HG03066 (cell line): ENCODE results near the gene PAIP2.
"Not testable (repeated sequence)": the region's sequence is repeated elsewhere in the genome, so short reads cannot be mapped to it uniquely, and the experiment has no call there.

ENCODE experiments used
- ATAC-seq: cut with Tn5 transposase; IDR thresholded peaks from one replicate; pipeline ENCODE4 v1.9.1; 2021; ENCODE audit warnings: low read depth; ENCODE audit not compliant: unreplicated experiment

The PAIP2 gene

DNA sequence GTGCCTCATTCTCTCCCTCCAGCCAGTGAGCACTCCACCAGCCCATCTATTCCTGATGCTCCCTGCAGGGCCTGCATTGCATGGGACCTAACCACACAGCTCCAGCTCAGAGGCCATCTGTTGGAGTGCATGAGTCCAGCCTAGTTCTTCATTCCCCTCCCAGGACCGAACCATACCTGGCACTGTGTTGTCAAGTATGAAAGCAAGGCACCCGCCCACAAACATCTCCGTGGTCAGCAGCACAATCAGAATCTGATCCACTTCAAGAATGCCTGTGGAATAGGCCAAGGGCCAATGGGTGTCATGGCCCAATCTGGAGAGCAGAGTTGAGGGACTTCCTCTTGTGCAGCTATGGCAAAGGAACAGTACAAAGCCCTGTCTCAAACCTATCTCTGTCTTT is 35.6 kb downstream of the PAIP2 start:
- ATAC-seq, result no peak

DNA sequence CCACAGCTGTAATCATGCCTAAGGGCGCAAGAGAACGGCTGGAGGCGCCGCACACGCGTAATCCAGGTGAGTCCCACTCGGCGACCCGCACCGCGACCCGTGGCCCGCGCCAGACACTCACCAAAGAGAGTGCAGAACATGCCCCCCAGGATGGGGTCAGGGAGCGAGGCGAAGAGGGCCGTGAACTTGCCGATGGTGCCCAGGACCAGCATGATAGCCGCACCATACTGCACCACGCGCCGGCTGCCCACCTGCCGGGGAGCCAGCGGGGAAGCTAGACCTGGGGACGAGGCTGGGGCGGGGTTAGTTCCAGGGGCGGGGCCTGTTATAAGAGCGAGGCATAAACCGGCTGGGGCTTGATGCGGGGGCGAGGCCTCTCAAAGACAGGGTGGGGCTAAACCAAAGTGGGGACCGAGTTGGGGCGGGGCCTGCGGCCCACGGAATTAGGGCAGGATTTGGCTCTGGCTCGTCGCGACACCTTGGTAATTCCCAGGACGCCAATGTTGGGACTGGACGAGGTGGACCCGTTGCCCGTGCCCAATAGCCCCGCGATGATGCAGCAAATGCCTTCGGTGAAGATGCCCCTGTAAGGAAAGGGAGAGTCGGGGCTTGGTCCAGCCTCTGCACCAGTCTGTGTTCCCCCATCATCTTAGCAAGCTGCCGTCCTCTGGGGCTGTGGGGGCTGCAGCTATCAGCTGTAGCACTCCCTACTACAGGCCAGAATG is 36.6 kb downstream of the PAIP2 start:
- ATAC-seq, result no peak

DNA sequence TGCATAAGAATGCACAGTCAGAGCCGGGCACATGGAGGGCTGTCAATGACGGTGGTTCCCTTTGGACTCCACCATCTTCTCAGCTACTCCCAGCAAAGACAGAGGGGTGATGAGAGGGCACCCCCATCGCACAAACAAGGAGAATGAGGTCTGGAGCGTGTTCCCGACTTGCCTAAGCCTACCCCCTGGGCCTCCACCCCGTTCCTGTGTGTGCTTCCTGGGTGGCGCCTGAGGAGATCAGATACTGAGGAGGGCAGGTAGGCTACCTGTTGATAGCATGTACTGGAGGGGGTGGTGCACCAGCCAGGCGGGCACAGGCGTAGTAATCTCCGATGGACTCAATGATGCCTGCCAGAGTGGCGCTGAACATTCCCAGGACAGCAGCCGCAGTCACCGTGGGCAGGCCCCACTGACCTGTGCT is 37.3 kb downstream of the PAIP2 start:
- ATAC-seq, result no peak

DNA sequence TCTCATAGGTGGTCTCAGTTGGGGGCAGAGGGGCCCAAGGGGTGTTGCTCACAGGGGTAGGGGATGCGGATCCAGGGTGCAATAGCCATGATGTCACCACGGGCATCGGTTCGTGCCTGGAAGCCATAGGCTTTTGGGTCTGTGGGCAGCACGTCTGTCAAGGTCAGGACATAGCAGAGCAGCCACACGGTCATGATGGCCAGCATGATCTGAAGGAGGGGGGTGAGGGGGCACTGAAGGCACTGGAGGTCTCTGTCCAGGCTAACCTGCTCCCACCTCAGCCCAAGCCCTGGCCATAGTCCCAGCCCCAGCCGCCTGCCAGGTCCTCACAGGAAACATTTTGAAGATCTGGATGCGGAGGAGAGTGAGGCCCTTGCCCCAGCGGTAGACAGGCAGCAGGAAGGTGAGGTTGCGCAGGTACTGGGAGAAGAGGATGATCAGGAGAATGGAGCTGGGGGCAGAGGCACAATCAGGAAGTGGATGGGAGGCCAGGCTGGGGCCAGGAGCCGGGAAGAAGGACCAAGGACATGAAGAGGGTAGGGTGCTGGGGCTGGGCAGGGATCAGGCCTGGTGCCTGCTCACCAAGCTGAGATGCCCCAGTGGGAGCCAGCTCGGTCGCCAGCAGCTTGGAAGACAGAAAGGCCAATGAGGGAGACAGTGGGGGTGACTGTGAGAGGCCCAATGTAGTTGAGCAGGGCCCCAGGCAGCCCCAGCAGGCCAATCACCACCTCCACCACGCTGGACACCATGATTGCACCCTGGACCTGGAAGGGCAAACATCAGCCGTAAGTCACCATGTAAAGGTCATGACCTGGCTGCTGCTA is 38.2 kb downstream of the PAIP2 start:
- no peak for ATAC-seq

DNA sequence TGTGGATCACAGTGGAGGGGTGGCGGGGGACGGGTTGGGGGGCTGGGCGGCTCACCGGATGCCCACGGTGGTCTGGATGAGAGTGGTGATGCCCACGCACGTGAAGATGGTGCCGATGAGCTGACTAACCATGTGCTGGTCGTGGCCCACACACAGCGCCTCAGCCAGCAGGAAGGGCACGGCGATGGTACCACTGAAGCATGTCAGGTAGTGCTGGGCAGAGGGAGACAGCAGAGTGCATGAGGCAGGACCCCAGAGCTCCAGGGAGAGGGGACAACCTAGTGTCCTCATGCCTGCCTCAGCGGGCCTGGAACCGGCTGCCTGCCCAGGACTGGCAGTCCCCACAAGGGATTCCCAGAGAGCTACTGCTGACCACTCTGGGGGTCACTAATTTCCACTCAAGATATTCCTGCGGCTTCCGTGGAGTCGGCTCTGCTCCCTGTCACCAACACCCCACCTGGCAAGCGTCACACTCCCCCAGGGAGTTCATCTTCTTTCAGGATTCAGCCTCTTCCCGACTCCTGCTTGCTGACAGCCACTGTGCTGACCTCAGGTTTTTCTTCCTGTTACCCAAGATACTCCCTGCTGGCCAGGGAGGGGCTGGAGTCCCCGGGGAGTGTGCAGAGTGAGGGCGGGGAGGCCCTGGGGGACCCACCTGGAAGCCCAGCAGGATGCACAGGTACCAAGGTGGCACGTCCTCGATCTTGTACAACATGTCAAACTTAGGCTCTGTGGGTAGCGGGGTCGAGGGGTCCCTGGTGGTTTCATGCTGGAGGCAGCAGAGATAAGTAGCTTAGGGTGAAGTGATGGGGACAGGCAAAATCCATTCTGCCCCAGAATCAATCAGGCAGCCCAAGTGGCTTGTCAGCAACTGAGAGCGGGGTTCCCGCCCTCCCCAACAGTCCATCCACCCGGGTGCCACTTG is 40.4 kb downstream of the PAIP2 start:
- ATAC-seq, result no peak

DNA sequence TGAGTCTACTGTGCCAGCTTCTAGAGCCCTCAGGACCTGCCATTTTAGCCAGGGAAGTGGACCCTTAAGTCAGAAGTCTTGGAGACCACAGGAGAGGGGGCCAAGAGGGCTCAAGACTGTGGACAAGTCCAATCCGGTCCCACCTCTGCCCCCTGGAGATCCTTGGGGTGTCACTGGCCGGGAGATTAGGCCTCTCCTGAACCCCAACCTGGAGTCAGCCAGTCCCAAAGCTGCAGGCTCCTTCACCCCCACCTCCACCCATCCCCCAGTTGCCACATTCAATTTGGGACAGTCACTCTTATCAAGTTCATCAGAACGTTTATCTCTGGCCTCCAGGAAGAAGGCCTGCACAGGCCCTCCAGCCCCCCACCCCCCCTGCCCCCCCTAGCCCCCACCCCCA is 41.2 kb downstream of the PAIP2 start:
- ATAC-seq, result no peak

DNA sequence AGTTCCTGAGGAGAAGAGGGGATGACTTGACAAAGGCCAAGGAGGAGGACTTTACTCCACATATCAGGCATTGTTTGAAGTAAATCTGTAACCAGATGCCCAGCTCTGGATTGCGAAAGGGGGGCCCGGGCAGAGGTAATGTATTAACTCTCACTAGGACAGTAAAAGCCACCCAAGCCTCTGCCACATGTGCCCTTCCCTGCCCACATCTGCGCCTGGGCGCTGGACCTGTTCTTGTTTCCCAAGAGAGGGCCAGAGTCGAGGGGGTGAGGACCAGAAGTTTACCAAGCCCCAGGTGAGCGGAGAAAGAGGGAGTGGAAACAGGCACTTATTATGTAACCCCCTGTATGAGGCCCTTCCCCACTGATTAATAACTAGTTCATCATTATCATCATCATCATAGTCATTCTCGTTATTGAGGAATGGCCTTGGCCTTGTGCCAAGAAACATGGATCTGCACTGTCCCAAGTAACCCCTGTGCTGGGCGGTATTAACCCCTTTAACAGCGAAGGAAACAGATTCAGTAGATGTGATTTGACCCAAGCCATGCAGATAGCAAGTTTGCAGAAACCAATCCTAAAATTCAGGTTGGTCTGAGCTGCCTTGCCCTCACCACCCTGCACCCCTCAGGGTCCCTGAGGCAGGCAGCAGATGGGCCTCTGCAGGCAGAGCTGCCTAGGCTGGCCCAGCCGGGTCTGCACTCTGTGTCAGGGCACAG is 41.8 kb downstream of the PAIP2 start, which contains the start of gene SLC23A1:
TSS of gene SLC23A1 (minus strand) at position 23 of the 718 bp plus-strand sequence. CDS start 44 bp downstream, outside the sequence.
- no peak for ATAC-seq

DNA sequence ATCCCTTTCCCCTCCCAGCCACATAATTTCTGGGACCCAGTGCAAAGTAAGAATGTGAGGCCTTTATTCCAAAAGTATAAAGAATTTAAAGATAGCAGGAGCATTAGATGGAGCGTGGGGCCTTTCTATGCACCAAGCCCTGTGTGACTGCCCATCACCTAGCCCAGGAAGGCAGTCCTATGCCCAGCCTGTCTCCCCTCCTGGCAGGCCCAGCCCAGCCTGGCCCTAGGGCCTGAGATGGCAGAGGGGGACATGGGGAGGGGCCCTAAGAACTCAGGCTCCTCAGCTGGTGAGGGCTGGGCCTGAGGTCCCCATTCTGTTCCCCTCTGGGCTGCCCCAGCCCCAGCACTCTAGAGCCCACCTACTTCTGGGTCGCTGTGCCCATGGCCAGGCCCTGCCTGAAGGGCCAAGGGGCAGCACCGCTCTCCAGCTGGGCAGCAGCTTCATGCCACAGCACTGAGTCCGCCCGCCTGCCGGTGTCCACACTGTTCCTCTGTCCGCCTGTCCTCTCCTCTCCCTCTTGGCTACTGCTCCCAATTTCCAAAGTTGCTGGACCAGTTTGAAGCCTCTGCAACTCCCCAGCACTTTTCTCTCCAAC is 42.4 kb downstream of the PAIP2 start:
- no peak for ATAC-seq

DNA sequence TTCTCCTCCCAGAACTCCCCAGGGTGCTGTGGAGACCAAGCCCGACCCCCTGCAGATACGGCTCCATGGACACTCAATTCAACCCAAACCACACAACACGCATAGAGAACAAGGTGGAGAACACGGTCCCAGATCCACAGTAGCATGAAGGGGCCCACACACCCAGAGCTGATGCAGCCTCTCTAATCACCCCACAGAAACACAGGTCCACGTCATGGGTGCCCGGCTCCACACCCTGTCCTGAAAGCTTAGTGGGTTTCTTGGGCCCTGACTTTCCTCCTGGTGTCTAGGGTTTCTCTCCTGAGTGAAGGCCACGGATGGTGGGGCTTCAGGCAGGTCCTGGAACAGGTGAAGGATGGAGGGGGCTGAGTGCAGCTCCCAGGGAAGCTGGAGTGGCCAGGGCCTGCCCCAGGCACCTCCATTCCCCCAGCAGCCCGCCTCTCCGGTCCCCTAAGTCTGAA is 43.0 kb downstream of the PAIP2 start:
- ATAC-seq, result no peak

DNA sequence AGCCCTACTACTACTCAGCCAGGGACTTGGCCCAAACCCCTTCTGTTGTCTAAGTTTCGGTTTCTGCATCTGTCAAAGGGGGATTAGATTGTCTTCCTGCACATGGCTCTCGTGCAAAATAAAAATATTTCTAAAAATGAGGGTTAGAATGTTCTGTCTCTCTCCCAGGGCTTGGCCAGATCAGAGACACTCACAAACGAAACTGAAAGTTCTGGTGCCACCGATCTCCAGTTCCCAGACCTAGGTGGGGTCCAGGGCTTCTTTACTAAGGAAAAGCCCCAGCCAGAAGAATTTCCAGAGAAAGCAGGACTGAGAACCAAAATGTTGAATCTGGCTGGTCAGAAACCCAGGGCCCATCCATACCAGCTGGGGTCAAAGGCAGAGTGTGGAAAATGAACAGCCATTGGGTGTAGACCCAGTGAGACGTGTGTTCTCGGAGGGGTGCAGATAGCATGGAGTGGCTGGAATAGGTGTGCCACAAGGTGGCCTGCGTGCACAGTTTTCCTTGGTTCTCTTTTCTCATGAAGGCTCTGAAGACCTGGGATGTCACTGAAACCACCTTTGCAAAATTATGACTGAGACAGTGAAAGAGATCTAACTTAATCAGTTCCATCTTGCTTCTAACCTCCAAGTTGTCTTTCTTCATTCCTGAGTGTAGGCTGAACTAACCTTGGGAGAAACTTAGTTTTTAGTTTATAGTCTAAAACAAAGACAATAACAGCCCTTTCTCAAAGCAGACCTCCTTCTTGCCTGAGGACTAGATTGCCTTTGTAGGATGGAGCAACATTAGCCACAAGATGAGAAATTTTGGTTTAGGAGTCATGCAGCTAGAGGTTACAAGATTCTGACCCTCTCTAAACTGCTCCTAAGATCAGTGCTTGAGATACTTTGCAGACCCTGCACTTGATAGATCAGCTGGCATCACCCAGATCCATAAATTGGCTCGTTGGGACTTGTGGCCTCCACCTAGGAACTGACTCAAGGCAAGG is 43.7 kb downstream of the PAIP2 start:
- ATAC-seq, result no peak

DNA sequence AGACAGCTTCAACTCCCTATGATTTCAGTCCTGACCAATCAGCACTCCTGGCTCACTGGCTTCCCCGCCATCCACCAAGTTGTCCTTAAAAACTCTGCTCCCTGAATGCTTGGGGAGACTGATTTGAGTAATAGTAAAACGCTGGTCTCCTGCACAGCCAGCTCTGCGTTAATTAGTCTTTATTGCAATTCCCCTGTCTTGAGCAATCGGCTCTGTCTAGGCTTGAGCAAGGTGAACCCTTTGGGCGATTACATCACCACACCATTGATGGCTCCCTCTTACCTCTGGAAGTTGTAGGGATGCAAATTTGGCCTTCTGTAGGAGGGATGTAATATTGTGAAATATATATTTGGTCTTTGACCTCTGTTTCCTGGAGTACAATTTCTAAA is 44.4 kb downstream of the PAIP2 start:
- ATAC-seq, result no peak

DNA sequence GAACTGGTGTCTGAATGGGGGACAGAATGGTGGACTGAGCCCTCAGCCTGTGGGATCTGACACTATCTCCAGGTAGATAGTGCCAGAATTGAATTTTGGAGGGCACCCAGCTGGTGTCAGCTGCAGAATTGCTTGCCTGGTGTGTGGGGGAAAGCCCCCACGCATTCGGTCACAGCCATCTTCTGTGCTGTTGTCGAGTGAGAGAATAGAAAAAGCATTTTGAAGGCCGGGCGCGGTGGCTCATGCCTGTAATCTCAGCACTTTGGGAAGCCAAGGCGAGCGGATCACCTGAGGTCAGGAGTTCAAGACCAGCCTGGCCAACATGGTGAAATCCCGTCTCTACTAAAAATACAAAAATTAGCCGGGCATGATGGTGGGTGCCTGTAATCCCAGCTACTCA is 45.3 kb downstream of the PAIP2 start:
- not testable (repeated sequence) for ATAC-seq

DNA sequence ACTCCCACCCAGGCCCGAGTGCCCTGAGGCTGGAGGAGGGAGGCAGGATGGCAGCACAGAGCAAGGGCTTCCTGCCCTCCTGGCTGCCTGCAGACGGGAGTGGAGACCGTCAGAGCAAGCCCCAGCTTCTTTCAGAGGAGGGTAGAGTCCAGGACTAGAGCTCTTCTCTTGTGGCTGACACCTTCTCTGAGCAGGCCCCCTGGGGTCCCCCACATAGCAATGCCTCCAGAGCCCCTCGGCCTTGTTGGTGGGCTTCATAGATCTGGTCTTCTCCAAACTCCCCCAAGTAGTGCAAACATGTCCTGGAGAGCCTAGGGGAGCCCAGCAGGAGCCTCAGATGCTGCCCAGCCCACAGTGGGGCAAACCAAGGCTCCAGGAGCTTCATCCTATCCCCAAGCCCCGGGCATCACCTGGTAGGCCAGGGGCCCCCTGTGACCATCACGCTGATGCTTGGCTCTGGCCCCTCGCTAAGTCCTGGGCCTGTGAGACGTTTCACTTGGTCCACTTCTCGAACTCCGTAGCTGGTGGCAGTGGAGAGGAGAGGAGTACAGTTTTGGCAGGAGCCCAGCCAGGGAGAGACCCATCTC is 46.0 kb downstream of the PAIP2 start:
- ATAC-seq, result no peak

DNA sequence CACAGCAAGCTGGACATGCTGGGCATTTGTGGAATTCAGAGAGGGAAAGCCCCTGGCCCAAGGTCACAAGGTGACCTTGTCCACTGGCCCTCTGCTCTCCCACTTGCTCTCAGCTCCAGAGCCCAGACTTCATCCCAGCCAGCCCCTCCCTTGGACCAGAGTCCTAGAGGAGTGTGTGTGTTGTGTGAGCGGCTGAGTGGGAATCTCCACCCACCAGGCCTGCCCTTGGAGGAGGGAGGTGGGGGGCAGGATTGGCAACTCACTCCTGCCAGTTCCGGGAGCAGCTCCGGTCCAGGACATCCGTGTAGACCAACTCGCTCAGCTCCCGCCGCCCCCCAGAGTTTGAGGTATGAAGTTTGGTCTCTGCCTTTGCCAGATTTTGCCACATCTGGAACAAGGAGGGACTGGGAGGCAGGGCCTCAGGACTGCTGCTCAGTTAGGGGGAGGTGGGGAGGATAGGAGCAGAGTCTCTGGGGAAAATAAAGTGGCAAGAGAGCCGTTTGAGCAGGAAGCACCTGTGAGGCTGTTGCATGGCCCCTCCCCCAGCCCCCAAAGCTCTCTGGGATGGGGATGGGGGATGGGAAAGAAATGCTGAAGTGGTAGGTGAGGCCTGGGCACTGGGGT is 46.7 kb downstream of the PAIP2 start:
- no peak for ATAC-seq

DNA sequence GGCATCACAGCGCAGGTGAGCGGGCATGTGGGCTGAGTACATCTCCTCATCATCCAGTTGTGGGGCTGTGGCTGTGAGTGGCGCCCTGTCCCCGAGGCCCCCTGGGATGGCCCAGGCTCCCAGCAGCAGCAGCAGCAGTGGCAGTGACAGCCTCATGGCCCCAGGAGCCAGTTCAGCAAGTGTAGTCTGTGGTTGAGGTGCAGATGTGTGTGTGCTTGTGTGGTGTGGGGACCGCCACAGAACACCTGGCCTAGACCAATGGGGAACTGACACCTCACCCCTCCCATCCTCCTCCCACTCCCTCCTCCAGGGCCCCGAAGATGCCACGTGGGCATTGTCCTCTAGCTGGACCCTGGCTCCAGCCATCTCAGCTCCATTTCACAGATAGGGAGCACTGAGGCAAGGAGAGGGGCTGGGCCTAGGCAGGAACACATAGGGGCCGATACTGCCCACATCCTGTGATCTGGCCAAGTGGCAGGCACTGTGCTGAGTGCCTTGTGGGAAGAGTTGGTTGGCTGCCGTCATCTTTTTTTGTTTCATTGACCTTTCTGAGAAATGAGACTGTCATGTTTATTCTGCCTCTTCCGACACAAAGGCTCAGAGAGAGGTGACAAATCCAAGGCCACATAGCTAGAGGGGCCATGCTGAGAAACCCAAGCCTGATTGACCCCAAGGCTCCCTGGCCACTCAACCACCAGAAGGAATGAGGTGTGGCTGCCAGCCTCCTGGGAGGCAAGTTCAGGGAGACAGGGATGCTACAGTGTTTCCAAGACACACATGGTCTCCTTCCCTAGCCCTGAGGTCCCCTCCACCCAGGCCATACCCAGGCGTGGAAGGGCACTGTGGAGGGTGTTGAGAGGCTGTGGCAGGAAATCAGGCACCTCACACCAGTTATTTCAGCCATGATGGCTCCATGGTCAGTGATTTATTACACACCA is 48.3 kb downstream of the PAIP2 start, which contains the start of gene MZB1:
TSS of gene MZB1 (minus strand) at position 213 of the 938 bp plus-strand sequence. CDS start at position 156, 57 bp downstream.
- peak; percentile 30 for ATAC-seq
